K562 (cell line): ENCODE measurements around the gene PCBD2. TPM values are rescaled to one million over a fixed set of nuclear protein-coding genes. Genes with fewer than 3 reads are reported as not detected.
A peak's percentile ranks its signal among the peaks of the same experiment; 100 is the strongest.
"Not testable (repeated sequence)": the region's sequence is repeated elsewhere in the genome, so short reads cannot be mapped to it uniquely, and the experiment has no call there.

Experiments used
- ATAC-seq: fragments of 200-7000 bp; cut with Tn5 transposase; 3 replicates; pipeline ENCODE4 v1.9.1; 2020; ENCODE audit warnings: moderate library complexity
- BruUV-seq: library from RNA; stranded (reverse); fragments of 400-500 nt; replicated peaks from 2 replicates; lab custom pipeline; 2021; lab: Mats Ljungman, UMichigan
- CTCF ChIA-PET: fragments of 300-600 bp; formaldehyde crosslinking; extraction: SDS; loops from one replicate; lab custom pipeline; 2021; ENCODE audit warnings: low intra/inter-chr PET ratio; lab: Yijun Ruan, JAX
- POLR2A ChIA-PET: fragments of 300-600, 350-650 bp; sonication (Branson Sonifier 250); formaldehyde crosslinking; extraction: SDS; loops from one replicate; lab custom pipeline; 2021; ENCODE audit warnings: antibody characterized with exemption, inconsistent platforms; lab: Yijun Ruan, JAX
- DNase-seq, 4 experiments: peaks; one replicate each; pipeline versions ENCODE4 v3.0.0 to v3.0.0-alpha.2; 2011 to 2018; ENCODE audit warnings: low spot score in 3 of 4, mixed read lengths in 3 of 4; ENCODE audit errors: extremely low read depth in 1 of 4
- FAIRE-seq: peaks from 2 replicates; lab custom pipeline; 2011; peaks lifted over from hg19 to GRCh38; lab: Jason Lieb, UNC
- H2AFZ ChIP-seq: 2 replicates; pipeline ENCODE4 v1.6.0; 2011; ENCODE audit warnings: low read depth, low read length, control low read depth, inconsistent platforms
- H3K27ac ChIP-seq: fragments of 200-600 bp; 3 replicates; pipeline ENCODE4 v1.8.0; 2011; ENCODE audit warnings: low read depth, mild to moderate bottlenecking, control low read depth, inconsistent platforms, low read length, moderate library complexity, mixed read lengths; ENCODE audit errors: extremely low read depth
- H3K27me3 ChIP-seq, 2 experiments: fragments of 300-600 bp in 1 of 2; 2 replicates in 1 of 2; 3 replicates in 1 of 2; pipeline versions ENCODE4 v1.6.0 to v1.8.0; 2011; ENCODE audit warnings: inconsistent platforms in 2 of 2, low read length in 2 of 2, mild to moderate bottlenecking in 1 of 2, mixed read lengths in 1 of 2, moderate library complexity in 1 of 2; ENCODE audit not compliant: control insufficient read depth in 2 of 2, insufficient read depth in 2 of 2
- H3K36me3 ChIP-seq: fragments of 300-600 bp; 3 replicates; pipeline ENCODE4 v1.8.0; 2011; ENCODE audit warnings: mild to moderate bottlenecking, low read length, inconsistent platforms; ENCODE audit not compliant: control insufficient read depth, insufficient read depth
- H3K4me1 ChIP-seq, 2 experiments: fragments of 200-600 bp in 1 of 2; replicated peaks in 1 of 2; 2 replicates in 1 of 2; 3 replicates in 1 of 2; pipeline versions ENCODE4 v1.5.1 to v1.8.0; 2011; ENCODE audit warnings: inconsistent platforms in 2 of 2, low read length in 2 of 2, mild to moderate bottlenecking in 1 of 2, mixed read lengths in 1 of 2, moderate library complexity in 1 of 2; ENCODE audit not compliant: control insufficient read depth in 2 of 2, insufficient read depth in 2 of 2
- H3K4me2 ChIP-seq: 2 replicates; pipeline ENCODE4 v1.6.1; 2011; ENCODE audit warnings: low read length, control low read depth, inconsistent platforms, mixed read lengths; ENCODE audit not compliant: insufficient read depth
- H3K4me3 ChIP-seq: fragments of 200-600 bp; sonication (generic), shearing (Covaris generic); 2 replicates; pipeline ENCODE4 v1.5.1; 2016; ENCODE audit warnings: control low read depth, inconsistent platforms
- H3K79me2 ChIP-seq: fragments of 200-600 bp; 3 replicates; pipeline ENCODE4 v1.8.0; 2011; ENCODE audit warnings: low read length, inconsistent platforms; ENCODE audit not compliant: control insufficient read depth, insufficient read depth
- H3K9ac ChIP-seq, 2 experiments: 2 replicates each; pipeline versions ENCODE4 v1.6.0 to v1.6.1; 2011; ENCODE audit warnings: low read depth in 2 of 2, low read length in 2 of 2, control low read depth in 1 of 2, inconsistent platforms in 1 of 2, mild to moderate bottlenecking in 1 of 2, mixed read lengths in 1 of 2; ENCODE audit not compliant: insufficient read depth in 1 of 2
- H3K9me1 ChIP-seq: one replicate; pipeline ENCODE4 v1.6.0; 2011; ENCODE audit warnings: inconsistent platforms, mild to moderate bottlenecking, low read length, moderate library complexity; ENCODE audit not compliant: control insufficient read depth, insufficient read depth
- H3K9me3 ChIP-seq: replicated peaks from 2 replicates; pipeline ENCODE4 v1.5.1; 2011; ENCODE audit warnings: low read depth, low read length, inconsistent platforms; ENCODE audit not compliant: control insufficient read depth, insufficient read depth
- H4K20me1 ChIP-seq: replicated peaks from 2 replicates; pipeline ENCODE4 v1.6.1; 2011; ENCODE audit warnings: low read length, inconsistent platforms, mixed read lengths; ENCODE audit not compliant: control insufficient read depth, insufficient read depth
- TRIM24 ChIP-seq, 2 experiments: fragments of 450-650 bp; IDR thresholded peaks; 2 replicates each; pipeline ENCODE4 v1.6.1; 2016
- WGBS: fragments of 100-300 bp; shearing (Covaris generic); methylation state at CpG from one replicate; pipeline ENCODE4 v1.1.6; 2016; ENCODE audit warnings: low coverage, mixed read lengths; ENCODE audit not compliant: insufficient coverage; ENCODE audit errors: missing lambda C conversion rate; 5-methylcytosine and 5-hydroxymethylcytosine counted together
- in situ Hi-C: fragments of 300-500 bp; cut with MboI; formaldehyde crosslinking; loops from 4 replicates; pipeline ENCODE4 v1.15.0; 2018; ENCODE audit warnings: inconsistent platforms, mixed read lengths
- intact Hi-C: fragments of 100-400 bp; cut with micrococcal nuclease; formaldehyde crosslinking; loops from 2 replicates; pipeline ENCODE4 v1.14.2; 2022
- polyA plus RNA-seq, 8 experiments: library from polyadenylated mRNA; depleted of rRNA in 4 of 8; stranded (reverse) in 5 of 8; unstranded in 3 of 8; fragments of >200 nt; fragmentation: Nextera tagmentation in 2 of 8; fragmentation: Illumina TruSeq in 1 of 8; extraction: Ambion mirVana in 2 of 8; extraction: Trizol in 1 of 8; gene quantifications; 2 replicates each; pipeline versions ENCODE4 v1.2.1 to v1.2.3, GENCODE V29; 2011 to 2014; ENCODE audit warnings: inconsistent platforms in 1 of 8, missing spikeins in 1 of 8
- total RNA-seq, 7 experiments: library from RNA; depleted of rRNA in 6 of 7; stranded (reverse); fragments of >200 nt in 6 of 7; fragmentation: Illumina TruSeq in 2 of 7; extraction: Trizol in 2 of 7; gene quantifications; 2 replicates each; pipeline versions ENCODE4 v1.2.1 to v1.2.3, GENCODE V29; 2011 to 2021; ENCODE audit warnings: low replicate concordance in 1 of 7

Gene PCBD2
- total and polyA plus RNA-seq, 9 of the 15 experiments (the other 6 are each of a cell fraction or from before 2014, with no cell fraction given): 5.2 to 13.8 (median 7.8) TPM

GRCh38 chr5:134880937-134881336, 24.0 kb upstream of the PCBD2 start:
- DNase-seq, CTCF ChIA-PET, BruUV-seq, H3K27ac ChIP-seq, ATAC-seq, H3K4me2 ChIP-seq, H2AFZ ChIP-seq, H3K4me1 ChIP-seq, intact Hi-C loops, H3K9ac ChIP-seq, H3K27me3 ChIP-seq, H4K20me1 ChIP-seq, H3K4me3 ChIP-seq, H3K36me3 ChIP-seq, H3K79me2 ChIP-seq, H3K9me3 ChIP-seq, in situ Hi-C loops, FAIRE-seq, H3K9me1 ChIP-seq: not testable (repeated sequence)
- peak in 1 of 2 experiments; percentile 24; a peak in 1 of 4 replicates for TF ChIP-seq TRIM24 (IDR thresholded peaks at IDR 0.05)
- POLR2A ChIA-PET: interaction anchor here (1.1 kb wide), 1 partner anchor 24 kb away, joined by 3 read pairs; the partner anchor contains the start of gene PCBD2
- 67% methylated on average over 1 of the region's 3 CpGs for WGBS

GRCh38 chr5:134881711-134882110, 23.2 kb upstream of the PCBD2 start:
- H3K9ac ChIP-seq, CTCF ChIA-PET, in situ Hi-C loops, H3K4me2 ChIP-seq, BruUV-seq, H4K20me1 ChIP-seq, H3K79me2 ChIP-seq, H3K27me3 ChIP-seq, FAIRE-seq, H3K27ac ChIP-seq, H3K36me3 ChIP-seq, H3K9me3 ChIP-seq, H3K4me3 ChIP-seq, H3K4me1 ChIP-seq, intact Hi-C loops, H3K9me1 ChIP-seq, H2AFZ ChIP-seq, ATAC-seq, DNase-seq, POLR2A ChIA-PET: not testable (repeated sequence)
- no CpG with 5 or more reads among the region's 30 CpGs for WGBS
